Measurements from ENCODE around the gene SMYD3. TPM values are rescaled to one million over a fixed set of nuclear protein-coding genes. Genes with fewer than 3 reads are reported as not detected.

Gene SMYD3
- polyA plus RNA-seq, 2 of the 4 experiments (the other 2 are of a cell fraction): 18.2 to 35.2 TPM

- Histone ChIP-seq H3K9me3 (no peaks in the 10 kb centered on the region), H3K4me2 (no peak overlapping the region), H3K4me1 (no peaks in the 10 kb centered on the region), H3K27ac (no peak overlapping the region), H3K4me3 (no peak overlapping the region)
- TF ChIP-seq SREBF2 (IDR thresholded peaks at IDR 0.05) (no peak), CEBPB (IDR thresholded peaks at IDR 0.05) (no peak), JUNB (IDR thresholded peaks at IDR 0.05) (no peak), TFCP2L1 (CRISPR knock-in tag; IDR thresholded peaks at IDR 0.05) (no peak), NFE2L2 (conservative IDR thresholded peaks at IDR 0.05; ENCODE audit: low read length) (no peak), POLR2A (IDR thresholded peaks at IDR 0.05; ENCODE audit: low read length) (no peak), KDM5A (IDR thresholded peaks at IDR 0.05) (no peak), ELK1 (IDR thresholded peaks at IDR 0.05; ENCODE audit: low read depth, low read length) (no peak), ZSCAN20 (CRISPR knock-in tag; IDR thresholded peaks at IDR 0.05) (no peak)
- ChIA-PET POLR2A (no interaction called here), CTCF (interaction anchor here (1.4 kb wide), 1 partner anchor 15 kb away, joined by 3 read pairs; no protein-coding TSS in a partner anchor)
- DNase-seq (ENCODE audit: low read depth in 1 of 2, low spot score in 1 of 2) (no peak), FAIRE-seq (no peak), ATAC-seq (no peak)
- 91% methylated on average over 6 of the region's 6 CpGs for WGBS (ENCODE audit: missing lambda C conversion rate)
These were observed 303.9 kb downstream of the SMYD3 start for GRCh38 chr1:246203180-246203579.

GRCh38 chr1:246200738-246201137 is 306.3 kb downstream of the SMYD3 start:
- ATAC-seq (no peak), FAIRE-seq (no peak), DNase-seq (ENCODE audit: low read depth in 1 of 2, low spot score in 1 of 2) (no peak)
- no peak overlapping the region for H3K4me3 ChIP-seq
- H3K4me2 ChIP-seq: no peak overlapping the region
- TF ChIP-seq NFE2L2 (conservative IDR thresholded peaks at IDR 0.05; ENCODE audit: low read length) (peak; percentile 73), RFX5 (IDR thresholded peaks at IDR 0.05) (no peak)
- H3K4me1 ChIP-seq: no peaks in the 10 kb centered on the region
- WGBS (ENCODE audit: missing lambda C conversion rate): 86% methylated on average over 4 of the region's 4 CpGs
- H3K27ac ChIP-seq: no peak overlapping the region
- H3K9me3 ChIP-seq: no peaks in the 10 kb centered on the region
- ChIA-PET CTCF (no interaction called here), POLR2A (no interaction called here)

GRCh38 chr1:246200225-246200624 is 306.9 kb downstream of the SMYD3 start:
- peak in 1 of 2 experiments; percentile 67; a peak in 4 of 6 replicates for ATAC-seq
- Histone ChIP-seq H3K27ac (no peak overlapping the region), H3K4me3 (no peak overlapping the region), H3K4me2 (no peak overlapping the region), H3K9me3 (no peaks in the 10 kb centered on the region), H3K4me1 (no peaks in the 10 kb centered on the region)
- TF ChIP-seq CEBPB (IDR thresholded peaks at IDR 0.05) (no peak), RCOR1 (IDR thresholded peaks at IDR 0.05; ENCODE audit: low read depth, low read length) (no peak), HEYL (CRISPR knock-in tag; IDR thresholded peaks at IDR 0.05) (no peak), EHMT2 (IDR thresholded peaks at IDR 0.05; ENCODE audit: low read depth) (no peak), FOXS1 (CRISPR knock-in tag; IDR thresholded peaks at IDR 0.05) (no peak), ZNF302 (CRISPR knock-in tag; IDR thresholded peaks at IDR 0.05) (no peak), FOSB (CRISPR knock-in tag; IDR thresholded peaks at IDR 0.05) (no peak), BHLHE40 (IDR thresholded peaks at IDR 0.05; ENCODE audit: low read depth, low read length) (no peak), ESRRA (IDR thresholded peaks at IDR 0.05; ENCODE audit: borderline replicate concordance, low read length) (no peak), HES2 (IDR thresholded peaks at IDR 0.05) (no peak), MYC (IDR thresholded peaks at IDR 0.05; ENCODE audit: borderline replicate concordance, low read length) (no peak), MAFK (IDR thresholded peaks at IDR 0.05; ENCODE audit: partially characterized antibody) (no peak), RFX5 (IDR thresholded peaks at IDR 0.05) (no peak), KDM1A (IDR thresholded peaks at IDR 0.05; ENCODE audit: low read depth) (no peak), ATOH8 (CRISPR knock-in tag; IDR thresholded peaks at IDR 0.05; ENCODE audit: low read depth) (no peak), MAZ (IDR thresholded peaks at IDR 0.05; ENCODE audit: borderline replicate concordance, low read depth, low read length) (no peak), ELK1 (IDR thresholded peaks at IDR 0.05; ENCODE audit: low read depth, low read length) (no peak), CBX2 (IDR thresholded peaks at IDR 0.05; ENCODE audit: borderline replicate concordance, low read depth) (no peak), CTCF (IDR thresholded peaks at IDR 0.05) (no peak), NFE2L2 (conservative IDR thresholded peaks at IDR 0.05; ENCODE audit: low read length) (no peak)
- CTCF ChIA-PET: no interaction called here
- POLR2A ChIA-PET: no interaction called here
- peak in 1 of 2 experiments; percentile 17 for DNase-seq (ENCODE audit: low read depth in 1 of 2, low spot score in 1 of 2)
- WGBS (ENCODE audit: missing lambda C conversion rate): 69% methylated on average over 15 of the region's 15 CpGs
- FAIRE-seq: no peak
